Cardiac muscle cell (in vitro differentiated cells and primary cell): ENCODE results near the gene HMCN1. TPM values are rescaled to one million over a fixed set of nuclear protein-coding genes. Genes with fewer than 3 reads are reported as not detected.

Experiments used
- DNase-seq, 2 donors: peaks; one replicate each; pipeline versions ENCODE4 v3.0.0 to v3.0.0-alpha.2; 2010 to 2017; ENCODE audit warnings: low read depth in 1 of 2, low spot score in 1 of 2
- H3K27ac ChIP-seq: fragments of 200-600 bp; sonication (generic); 2 replicates; pipeline ENCODE4 v1.5.1; 2016
- H3K27me3 ChIP-seq: fragments of 200-600 bp; sonication (generic); 2 replicates; pipeline ENCODE4 v1.6.0; 2016; ENCODE audit warnings: control low read depth
- H3K36me3 ChIP-seq: fragments of 200-600 bp; sonication (generic); 2 replicates; pipeline ENCODE4 v1.5.1; 2016; ENCODE audit warnings: control low read depth
- H3K4me1 ChIP-seq: fragments of 200-600 bp; sonication (generic); 2 replicates; pipeline ENCODE4 v1.8.1; 2017; ENCODE audit warnings: low read depth, mild to moderate bottlenecking, mixed run types
- H3K4me3 ChIP-seq: fragments of 200-600 bp; sonication (generic); 2 replicates; pipeline ENCODE4 v1.5.1; 2016; ENCODE audit warnings: mild to moderate bottlenecking
- H3K9me3 ChIP-seq: fragments of 200-600 bp; sonication (generic); 2 replicates; pipeline ENCODE4 v1.5.1; 2017; ENCODE audit warnings: low read depth, mild to moderate bottlenecking, control low read depth
- CTCF ChIP-seq: IDR thresholded peaks from 2 replicates; pipeline ENCODE4 v1.5.1; 2012; ENCODE audit warnings: low read depth, mild to moderate bottlenecking, low read length
- polyA plus RNA-seq: library from polyadenylated mRNA; unstranded; fragments of >200 nt; fragmentation: Nextera tagmentation; extraction: Ambion mirVana; gene quantifications from 2 replicates; pipeline ENCODE4 v1.2.1, GENCODE V29; 2016
- total RNA-seq: library from RNA; depleted of rRNA; stranded (reverse); fragments of >200 nt; gene quantifications from 2 replicates; pipeline ENCODE4 v1.2.3, GENCODE V29; 2016

The HMCN1 gene
- total and polyA plus RNA-seq, 2 experiments from 2014 or later = 4.9 to 28.5 TPM

GRCh38 chr1:186212568-186213224, 478.5 kb downstream of the HMCN1 start:
- H3K27ac ChIP-seq = peak overlapping the region; percentile 41
- H3K4me3 ChIP-seq = no peak overlapping the region
- TF ChIP-seq CTCF = peak; percentile 86

GRCh38 chr1:186213225-186213607, 479.0 kb downstream of the HMCN1 start:
- no peak overlapping the region for H3K4me3 ChIP-seq
- DNase-seq = no peak
- H3K4me1 ChIP-seq = no peaks in the 10 kb centered on the region
- H3K27ac ChIP-seq = no peak overlapping the region
- no peaks in the 10 kb centered on the region for H3K27me3 ChIP-seq
- no peaks in the 10 kb centered on the region for H3K9me3 ChIP-seq
- H3K36me3 ChIP-seq = no peaks in the 10 kb centered on the region
- no peak for TF ChIP-seq CTCF

More at GRCh38 chr1:186212568-186213224, 478.5 kb downstream of the HMCN1 start:
- DNase-seq = peak; percentile 86 to 96
- H3K27me3 ChIP-seq = no peaks in the 10 kb centered on the region
- H3K36me3 ChIP-seq = no peaks in the 10 kb centered on the region
- H3K4me1 ChIP-seq = no peaks in the 10 kb centered on the region
- H3K9me3 ChIP-seq = no peaks in the 10 kb centered on the region

- H3K27me3 ChIP-seq = no peaks in the 10 kb centered on the region
- no peaks in the 10 kb centered on the region for H3K9me3 ChIP-seq
- no peak overlapping the region for H3K4me3 ChIP-seq
- no peaks in the 10 kb centered on the region for H3K4me1 ChIP-seq
- DNase-seq = no peak
- no peak overlapping the region for H3K27ac ChIP-seq
- no peaks in the 10 kb centered on the region for H3K36me3 ChIP-seq
- no peak for TF ChIP-seq CTCF
Measured at GRCh38 chr1:186214791-186215190, 480.6 kb downstream of the HMCN1 start.

GRCh38 chr1:186215636-186216035, 481.4 kb downstream of the HMCN1 start:
- H3K4me3 ChIP-seq = no peak overlapping the region
- no peaks in the 10 kb centered on the region for H3K9me3 ChIP-seq
- no peak for TF ChIP-seq CTCF
- no peak overlapping the region for H3K27ac ChIP-seq
- H3K27me3 ChIP-seq = no peaks in the 10 kb centered on the region
- H3K4me1 ChIP-seq = no peaks in the 10 kb centered on the region
- DNase-seq = no peak
- no peaks in the 10 kb centered on the region for H3K36me3 ChIP-seq

- Histone ChIP-seq H3K9me3 (no peaks in the 10 kb centered on the region), H3K36me3 (no peaks in the 10 kb centered on the region), H3K27ac (no peak overlapping the region), H3K4me1 (no peaks in the 10 kb centered on the region), H3K27me3 (no peaks in the 10 kb centered on the region), H3K4me3 (no peak overlapping the region)
- no peak for TF ChIP-seq CTCF
- DNase-seq = no peak
Measured at GRCh38 chr1:186218654-186219352, 484.6 kb downstream of the HMCN1 start.
